GM21390 (cell line): ENCODE data around the gene SLC2A2.
A peak's percentile ranks its signal among the peaks of the same experiment; 100 is the strongest.
"Not testable (repeated sequence)": the region's sequence is repeated elsewhere in the genome, so short reads cannot be mapped to it uniquely, and the experiment has no call there.

Source experiments
- ATAC-seq: cut with Tn5 transposase; IDR thresholded peaks from one replicate; pipeline ENCODE4 v1.9.1; 2021; ENCODE audit not compliant: unreplicated experiment

Gene SLC2A2

DNA sequence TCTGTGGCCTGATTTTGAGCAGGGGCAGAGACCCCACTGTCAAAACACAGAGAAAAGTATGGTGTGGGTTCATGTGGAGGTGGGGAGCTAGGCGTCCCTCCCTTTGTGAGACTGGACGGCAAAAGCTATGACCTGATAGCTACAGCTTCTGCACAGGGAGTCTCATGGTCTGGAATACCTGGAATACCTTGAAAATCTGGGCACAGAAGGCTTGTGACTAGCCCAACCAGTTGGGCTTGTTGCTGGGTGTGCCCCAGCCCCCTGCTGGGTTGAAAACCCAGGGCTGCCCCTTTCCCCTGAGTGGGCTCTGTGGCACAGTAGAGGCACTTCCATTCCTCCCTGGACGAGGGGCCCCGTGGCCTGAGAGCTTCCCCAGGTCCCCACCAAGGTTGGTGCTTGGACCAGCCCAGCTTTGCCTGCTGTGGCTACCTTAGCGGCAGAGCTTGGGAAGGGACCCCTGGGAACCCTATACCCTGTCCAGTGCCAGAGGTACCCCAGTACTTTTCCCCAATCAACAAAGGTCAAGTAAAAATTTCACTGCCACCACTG is 37.3 kb downstream of the SLC2A2 start:
- no peak for ATAC-seq

DNA sequence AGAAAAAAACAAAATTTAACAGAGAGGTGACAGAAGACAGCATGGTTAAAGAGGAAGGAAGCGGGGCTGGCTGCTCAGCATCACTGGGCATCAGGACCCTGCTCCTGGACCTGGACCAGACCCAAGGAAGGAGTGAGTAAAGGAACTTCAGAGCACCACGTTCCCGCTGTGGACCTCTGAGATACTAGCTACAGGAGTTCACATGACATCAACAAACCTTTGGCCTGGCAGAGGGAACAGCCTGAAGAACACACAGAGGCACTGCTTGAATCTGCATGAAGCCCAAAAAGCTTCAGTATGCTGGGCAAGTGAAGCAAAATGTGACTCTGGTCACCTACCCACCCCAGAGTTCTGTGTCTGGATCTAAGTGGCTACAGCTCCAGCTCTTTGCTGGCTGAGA is 38.1 kb downstream of the SLC2A2 start:
- no peak for ATAC-seq

DNA sequence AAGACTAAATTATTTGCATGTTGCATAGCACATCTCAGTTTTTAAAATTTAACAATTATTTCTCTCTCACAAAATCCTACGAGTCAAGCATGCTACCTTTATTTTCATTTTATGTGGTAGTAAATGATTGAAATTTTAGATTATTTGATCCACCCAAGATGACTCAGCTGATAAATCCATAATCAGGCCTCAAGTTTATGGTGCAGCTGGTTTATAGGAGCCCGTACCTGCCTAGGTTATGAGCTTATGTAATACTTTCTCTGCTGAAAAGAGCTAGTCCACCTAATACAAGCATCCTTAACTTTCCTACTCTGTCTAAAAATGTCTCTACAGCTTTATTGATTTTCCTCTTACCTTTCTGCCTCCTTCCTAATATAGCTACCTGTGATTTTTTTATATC is 41.2 kb downstream of the SLC2A2 start:
- ATAC-seq = no peak

DNA sequence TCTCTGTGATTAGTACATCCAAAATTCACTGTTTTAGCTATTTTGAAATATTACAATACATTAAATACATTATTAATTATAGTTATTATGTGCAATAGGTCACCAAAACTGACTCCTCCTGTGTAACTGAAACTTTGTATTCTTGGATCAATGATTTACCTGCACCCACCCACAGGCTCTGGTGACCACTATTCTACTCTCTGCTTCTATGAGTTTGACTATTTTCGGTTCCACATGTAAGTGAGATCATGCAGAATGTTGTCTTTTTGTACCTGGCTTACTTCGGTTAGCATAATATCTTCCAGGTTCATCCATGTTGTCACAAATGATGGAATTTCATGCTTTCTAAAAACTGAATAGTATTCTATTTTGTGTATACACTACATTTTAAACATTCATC is 43.8 kb downstream of the SLC2A2 start:
- ATAC-seq = peak; percentile 98

DNA sequence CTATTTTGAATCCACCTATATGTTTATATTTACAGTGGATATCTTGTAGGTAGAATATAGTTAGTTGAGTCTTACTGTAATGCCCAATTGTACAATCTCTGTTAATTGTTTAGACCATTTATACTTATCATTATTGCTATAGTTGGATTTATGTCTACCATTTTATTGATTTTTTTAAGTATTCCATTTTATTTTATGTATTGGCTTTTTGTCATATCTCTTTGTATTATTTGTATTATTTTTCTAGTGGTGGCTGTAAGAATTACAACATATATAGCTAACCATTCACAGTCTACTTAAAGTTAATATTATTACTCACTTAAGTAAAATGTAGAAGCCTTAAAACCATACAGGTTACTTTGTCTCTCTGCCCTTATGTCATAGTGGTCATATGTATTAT is 46.1 kb downstream of the SLC2A2 start:
- ATAC-seq = no peak

DNA sequence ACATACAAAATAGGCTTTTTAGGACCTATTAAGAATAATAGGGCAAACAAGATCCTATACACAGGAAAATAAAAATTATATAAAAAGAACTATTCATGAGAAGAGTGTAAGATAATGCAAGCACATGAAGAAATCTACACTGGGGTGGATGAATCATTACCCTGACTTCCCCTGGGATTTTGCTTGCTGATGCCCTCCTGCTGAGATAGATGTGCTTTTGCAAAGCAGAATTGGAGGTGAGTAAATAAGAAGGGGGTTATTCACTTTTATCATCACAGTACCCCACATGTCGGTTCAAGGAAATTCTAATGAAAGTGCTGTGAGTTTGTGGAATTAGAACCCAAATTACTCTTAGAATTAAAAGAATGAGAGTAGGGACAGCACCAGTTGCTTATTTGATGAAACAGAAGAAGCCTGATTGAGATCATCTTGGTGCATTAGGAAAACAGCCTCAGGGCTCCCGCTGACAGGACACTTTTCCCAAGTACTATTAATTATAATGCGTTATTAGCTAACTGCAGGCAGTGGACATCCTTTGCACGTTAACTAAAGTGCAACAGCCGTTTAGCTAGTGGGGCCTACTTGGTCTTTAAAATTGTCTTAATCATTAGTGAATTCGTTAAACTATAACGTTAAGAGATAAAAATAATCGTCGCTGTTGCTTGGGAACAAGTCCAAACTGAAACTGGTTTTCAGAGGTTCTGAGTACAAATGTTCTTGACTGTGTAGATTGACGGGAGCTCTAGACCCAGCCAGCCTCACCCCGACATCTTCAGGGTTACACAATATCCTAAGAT is 48.4 kb downstream of the SLC2A2 start:
- ATAC-seq = no peak

DNA sequence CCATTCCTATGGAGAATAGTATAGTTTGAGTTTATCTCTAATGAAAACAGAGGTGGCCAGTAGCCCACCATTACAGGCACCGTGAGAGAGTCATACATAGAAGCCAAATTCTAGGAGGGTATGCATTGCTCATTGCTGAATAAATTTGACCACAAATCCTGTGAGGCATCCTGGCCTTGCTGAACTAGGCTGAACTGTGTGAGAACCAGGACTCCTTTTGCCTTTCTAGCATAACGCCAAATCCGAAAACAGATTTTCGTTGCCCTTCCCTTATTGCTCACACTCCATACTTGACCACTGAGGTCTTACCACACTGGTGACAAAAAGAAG is 50.4 kb downstream of the SLC2A2 start:
- ATAC-seq = no peak

DNA sequence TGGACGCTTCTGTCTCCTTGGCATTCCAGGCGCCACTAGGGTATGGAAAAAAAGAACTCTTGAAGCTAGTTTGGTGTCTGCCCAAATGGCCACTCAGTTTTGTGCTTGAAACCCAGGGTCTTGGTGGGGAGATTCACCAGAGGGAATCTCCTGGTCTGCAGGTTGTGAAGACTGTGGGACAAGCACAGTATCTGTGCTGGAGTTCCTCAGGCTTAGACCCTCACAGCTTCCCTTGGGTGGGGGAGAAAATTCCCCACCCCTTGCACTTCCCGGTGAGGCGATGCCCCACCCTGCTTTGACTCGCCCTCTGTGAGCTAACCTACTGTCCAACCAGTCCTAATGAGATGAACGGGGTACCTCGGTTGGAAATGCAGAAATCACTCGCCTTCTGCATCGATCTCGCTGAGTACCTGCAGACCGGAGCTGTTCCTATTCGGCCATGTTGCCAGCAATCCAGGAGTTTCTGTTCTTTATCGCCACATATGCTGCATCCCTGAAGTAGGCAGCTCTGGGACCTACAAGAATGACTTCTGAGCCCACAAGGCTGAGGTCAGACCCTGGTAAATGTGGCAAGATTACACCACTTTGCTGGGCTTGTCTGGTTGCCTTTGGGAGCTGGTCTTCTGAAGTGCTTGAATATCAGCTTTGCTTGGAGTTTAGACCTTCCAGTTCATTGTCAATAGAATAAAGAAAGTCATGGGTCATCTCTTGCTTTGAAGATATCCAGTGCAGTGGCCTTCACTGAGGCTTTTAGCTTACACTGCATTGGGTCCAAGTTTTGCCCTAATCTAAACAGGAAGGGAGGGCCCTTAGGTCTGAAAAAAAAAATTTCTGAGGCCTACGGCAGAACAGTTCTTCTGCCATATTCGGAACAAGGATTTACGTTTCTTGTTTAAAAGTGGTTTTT is 51.0 kb downstream of the SLC2A2 start:
- ATAC-seq = no peak

DNA sequence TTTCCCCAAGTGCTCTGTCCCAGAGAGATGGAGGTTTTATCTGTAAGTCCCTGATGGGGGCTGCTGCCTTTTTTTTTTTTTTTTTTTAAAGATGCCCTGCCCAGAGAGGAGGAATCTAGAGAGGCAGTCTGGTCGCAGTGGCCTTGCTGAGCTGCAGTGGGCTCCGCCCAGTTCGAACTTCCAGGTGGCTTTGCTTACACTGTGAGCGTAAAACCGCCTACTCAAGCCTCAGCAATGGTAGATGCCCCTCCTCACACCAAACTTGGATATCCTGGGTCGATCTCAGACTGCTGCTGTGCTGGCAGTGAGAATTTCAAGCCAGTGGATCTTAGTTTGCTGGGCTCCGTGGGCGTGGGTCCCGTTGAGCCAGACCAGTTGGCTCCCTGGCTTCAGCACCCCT is 51.6 kb downstream of the SLC2A2 start:
- ATAC-seq = no peak

DNA sequence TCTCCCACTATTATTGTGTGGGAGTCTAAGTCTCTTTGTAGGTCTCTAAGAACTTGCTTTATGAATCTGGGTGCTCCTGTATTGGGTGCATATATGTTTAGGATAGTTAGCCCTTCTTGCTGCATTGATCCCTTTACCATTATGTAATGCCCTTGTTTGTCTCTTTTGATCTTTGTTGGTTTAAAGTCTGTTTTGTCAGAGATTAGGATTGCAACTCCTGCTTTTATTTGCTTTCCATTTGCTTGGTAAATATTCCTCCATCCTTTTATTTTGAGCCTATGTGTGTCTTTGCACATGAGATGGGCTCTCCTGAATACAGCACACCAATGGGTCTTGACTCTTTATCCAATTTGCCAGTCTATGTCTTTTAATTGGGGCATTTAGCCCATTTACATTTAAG is 53.6 kb downstream of the SLC2A2 start:
- not testable (repeated sequence) for ATAC-seq

DNA sequence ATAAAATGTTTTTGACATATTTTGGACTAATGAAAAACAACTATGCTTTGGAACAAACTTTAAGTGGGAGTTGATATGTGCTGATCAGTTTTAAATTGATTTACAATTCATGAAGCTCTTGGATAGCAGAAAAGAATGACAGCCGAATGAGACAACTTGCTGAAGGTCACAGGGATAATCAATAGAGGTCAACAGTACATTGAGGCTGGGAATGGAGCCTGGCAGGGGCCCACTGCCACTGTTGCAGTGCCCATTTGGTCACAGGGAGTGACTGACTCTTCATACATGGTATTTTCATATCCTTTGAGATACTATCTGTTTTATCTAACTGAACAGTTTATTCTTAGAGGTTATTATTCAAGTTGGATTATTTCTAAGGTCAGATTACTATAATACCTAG is 59.4 kb downstream of the SLC2A2 start:
- ATAC-seq = no peak

DNA sequence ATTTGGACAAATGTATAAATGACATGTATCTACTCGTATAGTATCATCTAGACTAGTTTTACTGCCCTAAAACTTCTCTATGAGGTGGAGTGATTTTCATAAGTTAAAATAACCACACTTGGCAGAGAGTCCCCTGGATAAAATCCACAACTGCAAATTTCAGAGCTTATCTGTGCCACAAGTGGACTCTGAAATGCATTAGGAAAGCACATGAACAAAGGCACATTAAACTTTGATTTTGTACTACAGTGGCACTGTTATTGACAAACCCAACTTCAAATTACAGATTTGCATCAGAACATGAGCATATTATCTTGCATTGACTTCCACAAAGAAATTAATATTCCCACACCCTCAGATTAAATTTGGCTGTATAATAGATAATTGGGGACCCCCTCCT is 60.0 kb downstream of the SLC2A2 start:
- ATAC-seq = no peak

DNA sequence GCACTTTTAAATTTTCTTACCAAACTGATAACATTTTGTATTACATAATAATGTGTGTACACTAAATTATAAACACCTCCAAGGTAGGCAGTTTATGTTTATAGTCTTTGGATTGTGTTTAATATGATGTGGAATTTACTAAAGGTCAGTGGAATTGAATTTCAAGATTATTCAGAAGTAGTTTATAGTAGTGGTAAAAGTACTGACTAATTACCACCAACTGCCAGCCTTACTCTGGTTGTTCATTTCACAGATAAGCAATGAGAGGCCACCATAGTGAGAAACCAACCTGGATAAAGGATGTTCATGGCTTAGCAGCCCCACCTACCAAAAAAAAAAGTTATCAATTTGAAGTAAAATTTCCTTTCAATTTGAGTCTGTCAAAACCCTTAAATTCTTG is 64.1 kb downstream of the SLC2A2 start:
- ATAC-seq = no peak

DNA sequence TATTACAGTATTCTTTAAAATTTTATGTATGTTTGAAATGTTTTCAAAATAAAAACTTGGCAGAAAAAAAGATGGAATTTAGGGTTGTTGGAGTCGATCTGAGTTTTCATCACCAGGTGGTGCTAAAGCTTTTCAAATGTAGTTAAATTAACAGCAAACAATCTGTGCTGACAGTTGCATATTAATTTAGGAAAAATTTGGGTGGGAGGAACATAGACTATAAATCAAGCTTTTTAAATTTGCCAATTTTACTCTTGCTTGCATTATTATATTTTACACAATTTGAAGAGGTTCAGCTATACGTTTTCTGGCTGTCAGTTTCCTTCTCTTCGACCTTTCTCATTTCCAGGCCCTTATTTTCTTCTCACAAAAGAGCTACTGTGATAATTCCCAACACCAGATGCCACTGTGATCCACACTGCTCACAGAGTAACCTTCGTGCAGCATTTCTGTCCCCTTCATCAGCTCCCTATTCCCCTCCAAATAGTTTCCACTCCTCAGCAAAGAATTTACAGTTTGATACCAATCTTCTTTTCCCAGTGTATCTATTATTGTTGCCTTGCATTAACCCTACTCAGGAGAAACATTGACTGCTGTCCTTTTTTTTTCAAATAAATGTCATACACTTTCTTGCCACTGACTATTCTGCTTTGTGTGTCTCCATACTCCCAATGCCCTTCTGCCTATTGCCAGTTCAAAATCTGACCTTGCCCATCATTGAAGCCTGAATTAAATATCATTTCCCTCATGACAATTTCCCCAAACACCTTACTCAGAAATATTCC is 64.7 kb downstream of the SLC2A2 start:
- ATAC-seq = no peak

DNA sequence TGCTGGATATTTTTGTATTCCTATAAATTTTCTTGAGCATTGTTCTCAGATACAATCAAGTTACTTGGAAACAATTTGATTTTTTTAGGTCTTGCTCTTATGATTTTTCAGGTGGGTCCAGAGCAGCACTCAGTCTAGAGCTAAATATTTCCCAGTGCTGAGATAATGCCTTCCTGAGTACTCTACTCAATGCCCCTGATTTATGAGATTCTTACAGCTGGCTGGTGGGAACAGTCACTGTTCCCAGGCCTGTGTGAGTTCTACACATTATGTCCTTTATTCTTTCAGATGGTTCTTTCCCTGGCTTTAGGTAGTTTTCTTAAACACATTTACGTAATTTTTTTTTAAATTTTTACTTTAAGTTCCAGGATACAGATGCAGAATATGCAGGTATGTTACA is 67.1 kb downstream of the SLC2A2 start:
- ATAC-seq = no peak

DNA sequence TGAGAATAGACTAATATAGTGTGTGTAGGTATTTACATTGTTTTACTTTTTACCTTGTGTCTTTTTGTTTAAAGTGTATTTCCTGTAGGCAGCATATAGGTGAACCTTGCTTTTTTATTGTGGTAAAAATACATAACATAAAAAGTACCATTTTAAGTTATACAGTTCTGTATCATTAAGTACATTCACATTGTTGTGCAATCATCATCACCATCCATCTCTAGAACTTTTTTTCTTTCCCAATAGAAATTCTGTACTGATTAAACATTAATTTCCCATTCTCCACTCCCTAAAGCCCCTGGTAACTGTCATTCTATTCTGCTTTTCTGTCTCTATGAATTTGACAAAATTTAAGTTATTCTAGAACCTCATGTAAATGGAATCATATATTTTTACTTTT is 69.9 kb downstream of the SLC2A2 start:
- no peak for ATAC-seq

DNA sequence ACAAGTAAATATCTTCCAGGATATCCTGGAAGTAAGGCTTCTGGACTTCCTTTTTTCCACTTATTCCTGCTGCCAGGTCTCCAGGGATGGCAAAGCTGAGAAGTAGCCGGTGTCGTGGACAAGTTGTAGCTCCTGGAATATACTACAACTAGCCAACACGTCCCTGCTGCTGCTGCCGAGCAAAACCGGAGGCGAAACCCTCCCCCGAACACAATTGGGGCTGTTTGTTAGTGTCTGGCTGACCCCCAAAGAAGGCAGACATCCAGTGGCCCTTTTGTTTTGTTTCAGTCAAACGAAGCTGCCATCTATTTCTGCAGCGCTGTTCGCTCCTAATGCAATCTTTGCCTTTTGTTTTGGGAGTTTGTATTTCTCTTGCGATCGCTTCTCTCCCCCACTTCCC is 72.8 kb downstream of the SLC2A2 start:
- no peak for ATAC-seq

DNA sequence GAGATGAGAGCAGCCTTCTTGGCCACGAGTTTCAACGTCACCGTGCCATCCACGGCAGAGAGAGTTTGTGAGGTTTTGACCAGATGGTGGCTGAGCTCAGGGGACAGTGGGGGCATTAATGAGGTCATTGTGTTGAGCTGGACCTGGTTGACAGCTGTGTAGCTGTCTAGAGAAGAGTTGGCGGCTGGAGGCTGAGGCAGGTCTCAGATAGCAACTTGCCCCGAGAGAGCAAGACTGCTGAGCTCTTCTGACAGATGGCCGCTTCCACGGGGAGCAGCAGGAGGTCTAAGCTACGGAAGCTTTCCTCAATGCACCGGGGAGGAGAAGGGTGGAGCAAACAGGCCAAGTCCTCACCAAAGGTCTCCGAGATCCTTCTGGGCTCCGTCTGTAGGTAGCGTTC is 73.3 kb downstream of the SLC2A2 start:
- ATAC-seq = no peak

DNA sequence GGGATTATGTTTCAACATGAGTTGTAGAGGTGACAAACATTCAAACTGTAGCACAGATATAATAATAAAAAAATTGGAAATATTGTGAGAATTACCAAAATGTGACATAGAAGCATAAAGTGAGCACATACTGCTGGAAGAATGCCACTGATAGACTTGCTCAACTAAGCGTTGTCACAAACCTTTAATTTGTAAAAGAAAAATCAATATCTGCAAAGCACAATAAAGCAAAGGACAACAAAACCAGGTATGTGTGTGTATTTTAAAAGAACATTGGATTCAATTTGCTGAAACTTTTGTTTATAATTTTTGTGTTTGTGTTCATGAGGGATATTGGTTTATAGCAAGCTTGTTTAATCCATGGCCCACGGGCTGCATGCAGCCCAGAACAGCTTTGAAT is 77.3 kb downstream of the SLC2A2 start:
- no peak for ATAC-seq

DNA sequence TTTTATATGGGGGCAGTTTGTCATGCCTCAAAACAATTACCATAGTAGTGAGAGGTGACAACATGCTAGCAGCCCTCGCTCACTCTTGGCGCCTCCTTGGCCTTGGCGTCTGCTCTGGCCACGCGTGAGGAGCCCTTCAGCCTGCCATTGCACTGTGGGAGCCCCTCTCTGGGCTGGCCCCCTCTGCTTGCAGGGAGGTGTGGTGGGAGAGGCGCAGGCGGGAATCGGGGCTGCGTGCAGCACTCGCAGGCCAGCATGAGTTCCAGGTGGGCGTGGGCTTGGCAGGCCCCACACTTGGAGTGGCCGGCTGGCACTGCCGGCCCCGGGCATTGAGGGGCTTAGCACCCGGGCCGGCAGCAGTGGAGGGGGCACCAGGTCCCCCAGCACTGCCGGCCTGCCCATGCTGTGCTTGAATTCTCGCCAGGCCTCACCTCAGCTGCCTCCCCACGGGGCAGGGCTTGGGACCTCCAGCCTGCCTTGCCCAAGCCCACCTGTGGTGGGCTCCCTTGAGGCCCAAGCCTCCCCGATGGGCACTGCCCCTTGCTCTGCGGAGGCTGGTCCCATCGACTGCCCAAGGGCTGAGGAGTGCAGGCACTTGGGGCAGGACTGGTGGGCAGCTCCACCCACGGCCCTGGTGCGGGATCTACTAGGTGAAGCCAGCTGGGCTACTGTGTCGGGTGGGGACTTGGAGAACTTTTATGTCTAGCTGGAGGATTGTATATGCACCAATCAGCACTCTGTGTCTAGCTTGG is 79.3 kb downstream of the SLC2A2 start:
- no peak for ATAC-seq
